ENCODE measurements around the gene ARHGAP24. TPM values are rescaled to one million over a fixed set of nuclear protein-coding genes. Genes with fewer than 3 reads are reported as not detected.
"Not testable (repeated sequence)": the region's sequence is repeated elsewhere in the genome, so short reads cannot be mapped to it uniquely, and the experiment has no call there.

ARHGAP24 gene
- polyA plus RNA-seq, 4 donors = 34.3 to 123 (median 108) TPM

DNA sequence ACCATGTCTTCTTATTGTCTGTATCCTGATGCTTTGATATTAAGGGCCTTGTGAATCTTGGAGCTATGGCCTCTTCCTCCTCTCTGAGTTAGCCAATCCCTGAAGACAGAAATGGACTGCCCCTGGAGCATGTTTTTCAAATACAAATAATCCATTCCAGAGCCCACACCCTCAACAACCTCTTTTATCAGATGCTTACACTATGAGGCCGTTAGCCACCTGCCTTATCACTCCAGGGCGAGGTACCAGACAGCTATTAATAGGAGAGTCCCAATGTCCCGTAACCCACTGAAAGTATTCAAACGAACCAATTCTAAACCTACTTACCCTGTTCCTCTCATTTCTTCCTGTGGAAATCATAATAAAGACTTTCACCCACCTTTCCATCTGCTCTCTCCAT is 165.0 kb downstream of the ARHGAP24 start:
- no peak for DNase-seq (ENCODE audit: low read depth in 4 of 4, low spot score in 3 of 4)

GRCh38 chr4:85642356-85643100 is 167.6 kb downstream of the ARHGAP24 start:
- DNase-seq (ENCODE audit: low read depth in 4 of 4, low spot score in 3 of 4) = no peak

DNA sequence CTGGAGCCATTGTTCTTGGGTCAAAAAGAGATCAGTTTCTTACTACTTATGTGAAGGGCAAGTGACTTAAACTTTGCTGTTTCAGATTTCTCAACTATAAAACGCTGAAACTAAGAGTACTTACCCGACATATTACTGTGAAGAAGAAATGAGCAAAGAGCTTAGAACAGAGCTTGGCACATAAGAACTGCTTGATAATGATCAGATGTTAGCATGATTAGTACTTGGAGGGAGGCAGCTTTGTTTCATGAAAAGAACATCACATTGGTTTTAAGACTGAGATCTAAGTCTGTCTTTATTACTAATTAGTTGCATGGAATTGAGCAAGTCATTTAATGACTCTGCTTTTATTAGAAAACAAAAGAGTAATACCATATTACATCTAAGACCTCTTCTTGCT is 169.1 kb downstream of the ARHGAP24 start:
- DNase-seq (ENCODE audit: low read depth in 4 of 4, low spot score in 3 of 4) = no peak

DNA sequence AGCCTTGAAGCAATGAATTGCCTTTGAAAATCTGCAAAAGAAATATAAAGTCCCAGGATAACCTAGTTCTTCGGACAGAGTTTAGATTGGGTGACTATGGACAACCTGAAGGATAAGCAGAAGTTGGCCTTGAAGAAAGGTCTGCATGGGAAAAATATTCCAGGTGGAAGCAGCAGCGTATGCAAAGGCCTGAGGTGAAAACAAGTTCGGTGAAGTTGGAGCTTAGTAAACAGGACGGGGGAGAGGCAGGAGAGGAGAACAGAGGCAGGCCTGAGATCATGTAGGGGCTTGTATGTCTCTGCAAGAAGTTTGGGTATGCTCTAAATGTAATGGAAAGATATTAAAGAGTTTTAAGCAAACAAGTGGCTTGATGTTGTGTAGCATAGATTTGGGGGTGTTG is 176.0 kb downstream of the ARHGAP24 start:
- DNase-seq (ENCODE audit: low read depth in 4 of 4, low spot score in 3 of 4) = no peak

GRCh38 chr4:85656759-85657505 is 182.0 kb downstream of the ARHGAP24 start:
- no peak for DNase-seq (ENCODE audit: low read depth in 4 of 4, low spot score in 3 of 4)

- DNase-seq (ENCODE audit: low read depth in 4 of 4, low spot score in 3 of 4) = no peak
These were observed 184.0 kb downstream of the ARHGAP24 start for GRCh38 chr4:85658766-85659439.

DNA sequence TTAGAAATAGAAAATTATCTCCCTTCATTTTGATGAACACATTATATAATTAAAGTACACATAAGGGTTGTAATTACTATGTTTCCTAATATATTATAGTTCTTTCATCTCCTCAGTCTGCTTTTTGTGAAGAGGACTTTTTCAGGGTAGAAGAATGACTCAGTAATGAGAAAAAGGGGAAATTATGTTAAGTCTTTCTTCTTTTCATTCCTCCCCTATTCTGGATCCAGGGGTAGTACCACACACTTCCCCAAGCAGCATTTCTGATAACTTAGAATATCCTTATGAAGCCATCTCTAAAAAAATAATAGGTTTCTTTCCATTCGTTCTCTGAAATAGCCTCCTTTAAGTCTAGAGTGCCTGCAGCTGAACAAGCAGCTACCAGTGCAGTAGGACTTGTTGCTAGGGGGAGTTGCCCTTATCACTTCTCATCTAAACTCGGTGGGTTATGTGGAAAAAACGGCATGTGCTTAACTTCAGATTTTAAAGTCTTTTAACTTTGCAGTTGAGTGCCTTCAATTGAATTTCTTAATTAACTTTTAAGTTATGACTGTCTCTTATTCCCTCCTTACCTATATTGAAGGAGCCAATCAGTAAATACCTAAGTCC is 184.8 kb downstream of the ARHGAP24 start:
- no peak for DNase-seq (ENCODE audit: low read depth in 4 of 4, low spot score in 3 of 4)

DNA sequence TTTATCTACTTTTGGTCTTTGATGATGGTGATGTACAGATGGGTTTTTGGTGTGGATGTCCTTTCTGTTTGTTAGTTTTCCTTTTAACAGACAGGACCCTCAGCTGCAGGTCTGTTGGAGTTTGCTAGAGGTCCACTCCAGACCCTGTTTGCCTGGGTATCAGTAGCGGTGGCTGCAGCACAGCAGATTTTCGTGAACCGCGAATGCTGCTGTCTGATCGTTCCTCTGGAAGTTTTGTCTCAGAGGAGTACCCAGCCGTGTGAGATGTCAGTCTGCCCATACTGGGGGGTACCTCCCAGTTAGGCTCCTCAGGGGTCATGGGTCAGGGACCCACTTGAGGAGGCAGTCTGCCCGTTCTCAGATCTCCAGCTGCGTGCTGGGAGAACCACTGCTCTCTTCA is 191.7 kb downstream of the ARHGAP24 start:
- DNase-seq (ENCODE audit: low read depth in 4 of 4, low spot score in 3 of 4) = not testable (repeated sequence)

DNA sequence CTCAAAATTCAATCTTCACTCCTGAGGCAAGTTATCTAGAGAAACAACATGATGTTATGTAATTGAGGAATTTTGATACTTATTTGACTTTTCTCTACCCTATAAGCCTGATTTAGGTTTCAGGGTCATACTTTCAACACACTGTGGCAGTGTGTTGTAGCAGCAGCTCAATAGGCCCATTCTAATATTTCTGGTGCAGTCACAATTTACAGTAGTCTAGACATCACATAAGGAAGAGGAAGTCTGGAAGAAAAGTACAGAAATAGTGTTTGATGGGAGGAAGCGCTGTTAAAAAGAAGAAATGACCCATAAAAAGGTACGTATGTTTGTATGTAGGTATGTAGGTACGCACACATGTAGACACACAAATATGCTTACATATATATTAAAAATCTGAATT is 194.3 kb downstream of the ARHGAP24 start:
- no peak for DNase-seq (ENCODE audit: low read depth in 4 of 4, low spot score in 3 of 4)

DNA sequence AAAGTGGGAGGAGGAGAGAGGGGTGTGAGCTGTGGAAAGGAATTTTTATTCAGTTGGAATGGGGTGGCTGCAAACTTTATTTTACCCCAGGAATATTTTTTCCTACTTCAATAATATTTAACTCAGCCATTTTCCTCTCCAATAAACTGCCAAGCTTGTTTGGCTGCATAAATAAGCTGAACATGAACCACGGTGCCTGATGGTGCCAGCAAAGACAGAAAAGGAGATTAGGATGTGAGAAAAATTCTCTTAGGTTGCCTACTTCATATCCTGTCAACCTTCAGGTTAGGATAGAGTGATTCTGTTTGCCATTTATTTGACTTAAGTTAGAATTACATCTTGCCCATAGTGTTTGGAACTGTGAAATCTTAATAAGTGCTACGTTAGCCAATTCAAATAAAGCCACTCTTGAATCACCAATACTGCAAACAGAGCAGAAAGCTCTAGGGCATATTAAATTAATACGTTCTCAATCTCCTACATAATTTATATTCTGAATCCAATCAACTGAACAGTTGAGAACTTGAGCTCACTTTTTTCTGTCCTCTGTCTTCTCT is 195.1 kb downstream of the ARHGAP24 start:
- DNase-seq (ENCODE audit: low read depth in 4 of 4, low spot score in 3 of 4) = no peak

DNA sequence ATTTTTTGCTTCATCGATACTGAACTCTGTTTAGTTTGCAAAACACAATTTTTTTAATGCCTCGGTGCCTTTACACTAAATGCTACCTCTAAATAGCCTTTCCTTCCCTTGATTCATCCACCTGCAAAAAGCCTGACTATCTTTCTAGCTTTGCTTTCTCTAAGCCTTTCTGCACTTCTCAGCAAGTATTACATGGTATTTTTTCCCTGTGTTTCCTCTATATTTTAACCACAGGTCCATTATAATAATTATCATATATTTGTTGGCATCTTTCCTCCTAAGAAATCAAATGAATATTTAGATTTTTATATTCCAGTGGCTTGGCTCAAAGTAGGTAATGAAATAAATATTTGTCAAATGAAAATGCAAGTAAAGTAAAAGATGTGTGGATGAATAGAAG is 196.2 kb downstream of the ARHGAP24 start:
- DNase-seq (ENCODE audit: low read depth in 4 of 4, low spot score in 3 of 4) = no peak

GRCh38 chr4:85672116-85672515 is 197.2 kb downstream of the ARHGAP24 start:
- no peak for DNase-seq (ENCODE audit: low read depth in 4 of 4, low spot score in 3 of 4)

DNA sequence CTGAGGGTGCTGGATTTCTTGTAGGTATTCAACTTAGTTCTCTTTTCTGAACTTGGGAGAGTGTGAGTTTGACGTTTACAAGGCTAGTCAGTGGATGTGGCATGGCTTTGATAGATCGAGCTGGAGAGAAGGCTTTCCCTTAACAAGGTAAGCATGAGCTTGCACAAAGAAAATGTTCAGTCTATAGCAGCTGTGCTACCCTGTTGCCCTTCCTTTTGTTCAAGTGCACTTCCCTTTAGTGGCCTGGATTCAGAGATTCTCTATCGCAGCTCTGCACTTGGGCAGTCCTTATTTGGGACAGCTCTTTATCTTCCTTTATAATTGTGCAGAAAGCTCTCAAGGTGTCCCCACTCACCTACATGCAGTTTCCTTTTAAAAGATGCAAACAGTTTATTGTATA is 198.0 kb downstream of the ARHGAP24 start:
- DNase-seq (ENCODE audit: low read depth in 4 of 4, low spot score in 3 of 4) = no peak

DNA sequence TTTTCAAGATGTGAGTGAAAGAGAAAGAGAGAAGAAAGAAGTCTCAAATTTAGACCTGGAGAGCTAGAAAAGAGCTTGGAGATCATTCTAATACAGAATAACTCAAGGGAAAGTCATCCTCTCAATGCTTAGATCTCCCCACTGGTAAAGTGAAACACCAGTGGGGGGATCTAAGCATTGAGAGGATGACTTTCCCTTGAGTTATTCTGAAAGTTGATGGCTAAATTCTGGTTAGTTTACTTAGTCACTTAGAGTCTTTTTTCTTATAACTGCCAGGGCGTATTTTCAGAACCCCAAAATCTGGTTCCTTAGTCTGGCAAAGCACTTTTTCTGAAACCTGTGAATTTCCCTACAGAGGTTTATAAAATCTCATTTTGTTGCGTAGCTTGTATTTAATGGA is 198.6 kb downstream of the ARHGAP24 start:
- no peak for DNase-seq (ENCODE audit: low read depth in 4 of 4, low spot score in 3 of 4)

DNA sequence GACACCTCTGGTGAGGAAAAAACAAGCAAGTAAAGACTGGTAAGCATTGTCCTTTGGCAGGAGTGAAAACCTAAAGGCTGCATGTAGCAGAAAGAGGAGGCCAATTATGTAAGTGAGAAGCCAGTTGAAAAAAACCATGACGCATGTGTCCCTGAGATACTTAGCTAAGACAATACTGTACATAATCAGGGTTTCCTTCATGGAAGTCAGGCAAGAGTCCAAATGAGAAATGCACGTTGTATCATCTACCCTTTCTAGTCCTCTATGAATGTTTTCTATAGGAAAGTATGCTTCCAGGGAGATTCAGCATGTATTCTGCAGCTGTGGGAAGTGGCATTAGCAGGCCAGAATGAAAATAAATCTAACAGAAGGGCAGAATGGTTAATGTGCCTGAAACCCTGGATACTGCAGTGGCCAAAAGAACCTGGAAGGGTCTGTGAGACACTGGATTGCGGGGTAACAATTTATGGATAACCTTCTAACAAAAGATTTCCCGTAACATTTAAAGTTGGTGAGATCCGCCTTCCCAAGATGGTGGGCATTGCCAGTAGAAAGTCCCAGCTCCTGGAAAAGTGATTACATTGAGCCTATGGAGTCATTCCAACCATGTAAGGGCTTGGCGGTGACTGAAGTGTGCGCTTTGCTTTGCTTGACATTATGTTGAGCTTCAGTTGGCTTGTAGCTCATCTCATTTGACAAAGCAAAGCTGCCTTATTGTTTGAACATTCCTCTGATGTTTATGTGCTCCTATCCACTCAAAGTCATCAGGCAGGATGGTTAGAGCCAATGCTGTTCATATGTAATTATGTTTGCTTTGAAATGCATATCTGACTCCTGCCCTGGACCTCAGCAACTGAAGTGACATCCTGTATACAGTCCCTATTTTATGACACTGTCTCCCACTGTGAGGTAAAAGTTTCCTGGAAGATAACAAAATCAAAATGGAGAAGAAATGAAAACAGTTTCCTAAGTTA is 200.4 kb downstream of the ARHGAP24 start:
- no peak for DNase-seq (ENCODE audit: low read depth in 4 of 4, low spot score in 3 of 4)

- DNase-seq (ENCODE audit: low read depth in 4 of 4, low spot score in 3 of 4) = no peak
These were observed 201.1 kb downstream of the ARHGAP24 start for GRCh38 chr4:85676050-85676425.

DNA sequence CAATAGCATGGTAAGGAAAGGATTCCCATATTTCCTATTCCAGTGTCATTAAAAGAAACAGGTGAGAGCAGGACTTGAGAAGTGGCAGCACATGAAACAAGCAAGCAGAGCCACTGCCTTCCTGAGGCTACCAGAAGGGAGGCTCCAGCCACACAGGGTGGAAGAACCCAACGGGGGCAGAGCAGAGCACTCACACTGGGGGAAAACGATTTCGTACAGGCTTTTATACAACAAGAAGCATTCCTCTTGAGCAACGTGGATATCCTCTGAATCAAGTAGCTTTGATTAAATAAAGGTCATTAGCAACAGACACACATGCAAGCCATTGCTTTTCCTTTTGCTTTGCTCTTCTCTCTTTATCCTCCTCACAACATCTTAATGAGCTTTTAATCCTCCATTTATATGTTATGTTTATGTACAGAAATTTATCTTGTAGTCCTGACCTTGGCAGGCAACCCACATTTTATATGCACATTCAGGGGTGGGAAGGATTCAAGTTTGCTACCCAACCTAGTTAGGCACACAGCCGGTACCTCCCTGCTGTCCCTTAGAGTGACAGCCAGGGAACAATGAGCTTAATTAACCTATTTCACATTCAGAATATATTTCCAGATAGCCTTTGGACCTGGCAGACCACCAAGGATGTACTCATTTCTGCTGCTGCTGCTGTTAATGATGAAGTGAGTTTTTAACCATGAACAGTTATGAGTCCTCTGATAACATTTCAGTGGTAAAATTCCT is 202.1 kb downstream of the ARHGAP24 start:
- no peak for DNase-seq (ENCODE audit: low read depth in 4 of 4, low spot score in 3 of 4)

GRCh38 chr4:85681221-85681657 is 206.3 kb downstream of the ARHGAP24 start:
- no peak for DNase-seq (ENCODE audit: low read depth in 4 of 4, low spot score in 3 of 4)

GRCh38 chr4:85681921-85682320 is 207.0 kb downstream of the ARHGAP24 start:
- DNase-seq (ENCODE audit: low read depth in 4 of 4, low spot score in 3 of 4) = no peak

Data from left renal pelvis (tissue), 4 donors.